ENCODE results near the gene PRAMEF2. TPM values are rescaled to one million over a fixed set of nuclear protein-coding genes. Genes with fewer than 3 reads are reported as not detected.
A peak's percentile ranks its signal among the peaks of the same experiment; 100 is the strongest.
"Not testable (repeated sequence)": the region's sequence is repeated elsewhere in the genome, so short reads cannot be mapped to it uniquely, and the experiment has no call there.

Gene PRAMEF2, protein sequence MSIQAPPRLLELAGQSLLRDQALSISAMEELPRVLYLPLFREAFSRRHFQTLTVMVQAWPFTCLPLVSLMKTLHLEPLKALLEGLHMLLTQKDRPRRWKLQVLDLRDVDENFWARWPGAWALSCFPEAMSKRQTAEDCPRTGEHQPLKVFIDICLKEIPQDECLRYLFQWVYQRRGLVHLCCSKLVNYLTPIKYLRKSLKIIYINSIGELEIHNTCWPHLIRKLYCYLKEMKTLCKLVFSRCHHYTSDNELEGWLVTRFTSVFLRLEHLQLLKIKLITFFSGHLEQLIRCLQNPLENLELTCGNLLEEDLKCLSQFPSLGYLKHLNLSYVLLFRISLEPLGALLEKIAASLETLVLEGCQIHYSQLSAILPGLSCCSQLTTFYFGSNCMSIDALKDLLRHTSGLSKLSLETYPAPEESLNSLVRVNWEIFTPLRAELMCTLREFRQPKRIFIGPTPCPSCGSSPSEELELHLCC
- total RNA-seq: not detected in 2 replicates

DNA sequence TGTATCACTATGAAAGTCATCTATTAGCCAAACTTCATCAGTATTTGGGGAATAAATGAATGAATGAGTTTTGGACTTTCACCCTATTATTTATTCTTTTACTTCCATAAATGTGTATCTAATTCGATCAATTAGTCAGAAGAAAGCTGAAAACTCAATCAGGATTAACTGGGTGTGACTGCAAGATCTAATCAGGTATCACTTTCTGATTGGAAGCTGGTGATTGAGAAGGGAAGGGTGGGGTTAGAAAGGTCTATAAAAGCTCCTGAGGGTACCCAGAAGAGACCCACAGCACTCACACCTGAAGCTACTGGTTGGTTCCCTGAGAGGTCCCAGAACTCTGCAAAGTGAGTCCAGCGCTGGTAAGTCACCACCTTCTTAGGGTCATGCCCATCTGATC, at the start of gene PRAMEF2:
PRAMEF2 (plus strand) TSS at position 301 of the 400 bp plus-strand sequence. CDS start 1,924 bp downstream, outside the sequence.
- not testable (repeated sequence) for DNase-seq (ENCODE audit: low read depth)

DNA sequence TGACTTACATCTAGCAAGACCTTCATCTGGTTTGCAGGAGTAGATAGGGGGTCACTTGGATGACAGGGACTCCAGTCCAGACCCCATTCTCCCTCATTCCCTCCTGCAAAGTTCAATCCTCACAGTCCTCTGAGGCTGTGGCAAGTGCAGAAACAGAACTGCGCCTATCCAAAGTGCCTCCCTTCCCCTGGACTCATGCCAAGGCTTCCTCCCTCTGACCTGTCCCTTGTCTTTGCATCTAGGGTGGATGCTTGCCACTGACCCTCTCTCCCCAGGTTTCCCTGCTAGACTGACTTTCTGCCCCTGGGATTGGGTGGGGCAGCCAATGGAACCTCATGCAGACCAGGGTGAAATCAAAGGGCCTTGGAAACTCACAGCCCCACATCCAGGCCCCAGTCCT, 47.0 kb upstream of the PRAMEF2 start:
- DNase-seq (ENCODE audit: low read depth): no peak

DNA sequence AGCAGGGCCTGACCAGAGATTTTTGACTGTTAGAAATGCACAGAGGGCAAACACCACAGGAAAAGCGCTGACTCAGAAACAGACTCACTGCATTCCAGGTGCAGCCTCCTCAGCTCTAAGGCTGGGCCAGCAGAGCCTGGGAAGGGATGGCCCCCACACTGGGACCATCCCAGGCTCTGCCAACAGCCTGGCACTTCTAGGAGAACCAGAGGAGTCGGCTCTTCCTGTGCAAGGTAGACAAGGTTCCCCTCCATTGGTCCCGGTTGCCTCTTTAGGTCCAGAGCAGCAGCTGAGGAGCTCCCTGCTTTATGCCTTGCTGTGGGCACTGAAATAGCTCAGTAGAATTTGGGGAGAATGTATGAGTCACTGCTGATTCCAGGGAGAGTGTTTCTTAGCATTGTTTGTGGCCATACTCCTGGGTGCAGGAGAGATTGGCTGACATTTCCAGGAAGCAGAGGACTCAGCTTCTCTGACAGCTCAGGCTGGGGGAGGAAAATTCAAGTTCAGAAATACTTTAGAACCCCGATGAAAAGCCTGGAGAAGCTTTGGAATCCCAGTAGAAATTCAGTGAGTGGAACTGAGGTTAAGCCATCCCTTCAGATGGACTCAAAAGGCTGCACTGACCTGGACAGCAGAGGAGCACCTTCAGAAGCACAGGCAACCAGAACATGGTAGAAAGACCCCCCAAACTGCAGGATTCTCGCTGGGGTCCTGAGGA, 46.0 kb upstream of the PRAMEF2 start:
- peak; percentile 19 for DNase-seq (ENCODE audit: low read depth)

DNA sequence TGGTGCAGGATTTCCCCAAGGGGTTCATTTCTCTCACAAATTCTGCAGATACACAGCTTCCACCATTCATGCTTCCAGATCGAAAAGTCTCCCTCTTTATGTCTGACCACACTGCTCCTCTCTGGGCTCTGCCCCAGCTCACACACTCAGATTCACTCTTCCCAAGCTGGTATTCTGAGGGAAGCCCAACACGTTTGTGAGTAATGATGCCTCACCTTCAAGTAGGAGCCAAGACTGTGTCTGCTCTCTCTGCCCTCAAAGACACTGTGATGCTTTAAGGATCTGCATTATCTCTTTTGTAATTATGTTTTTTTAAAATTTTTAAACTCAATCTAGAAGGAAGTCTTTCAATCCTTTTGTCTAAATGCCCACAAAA, 45.5 kb upstream of the PRAMEF2 start:
- no peak for DNase-seq (ENCODE audit: low read depth)

DNA sequence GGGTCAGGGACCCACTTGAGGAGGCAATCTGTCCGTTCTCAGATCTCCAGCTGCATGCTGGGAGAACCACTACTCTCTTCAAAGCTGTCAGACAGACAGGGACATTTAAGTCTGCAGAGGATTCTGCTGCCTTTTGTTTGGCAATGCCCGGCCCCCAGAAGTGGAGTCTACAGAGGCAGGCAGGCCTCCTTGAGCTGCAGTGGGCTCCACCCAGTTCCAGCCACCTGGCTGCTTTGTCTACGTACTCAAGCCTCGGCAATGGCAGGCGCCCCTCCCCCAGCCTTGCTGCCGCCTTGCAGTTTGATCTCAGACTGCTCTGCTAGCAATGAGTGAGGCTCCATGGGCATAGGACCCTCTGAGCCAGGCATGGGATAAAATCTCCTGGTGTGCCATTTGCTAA, 37.8 kb upstream of the PRAMEF2 start:
- not testable (repeated sequence) for DNase-seq (ENCODE audit: low read depth)

DNA sequence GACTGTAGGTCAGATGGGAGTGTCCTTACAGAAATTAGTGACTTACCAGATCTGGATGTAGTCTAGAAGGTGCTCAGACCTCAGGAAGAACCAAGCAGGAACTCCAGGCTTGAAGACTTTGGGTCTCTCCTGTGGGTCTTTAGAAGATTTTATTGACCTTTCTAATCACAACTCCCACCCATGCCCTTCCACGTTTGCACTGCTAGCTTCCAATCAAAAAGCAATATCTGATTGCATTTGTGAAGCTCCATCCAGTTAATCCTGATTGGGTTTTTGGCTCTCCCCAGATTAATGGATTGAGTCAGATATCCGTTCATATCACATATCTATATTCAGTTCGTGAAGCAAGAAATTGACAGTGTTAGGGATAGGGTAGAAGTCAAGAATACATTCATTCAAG, 25.6 kb upstream of the PRAMEF2 start, which contains the start of gene PRAMEF11:
PRAMEF11 (minus strand) TSS at position 101 of the 400 bp plus-strand sequence. CDS start 2,621 bp downstream, outside the sequence.
- DNase-seq (ENCODE audit: low read depth): not testable (repeated sequence)

DNA sequence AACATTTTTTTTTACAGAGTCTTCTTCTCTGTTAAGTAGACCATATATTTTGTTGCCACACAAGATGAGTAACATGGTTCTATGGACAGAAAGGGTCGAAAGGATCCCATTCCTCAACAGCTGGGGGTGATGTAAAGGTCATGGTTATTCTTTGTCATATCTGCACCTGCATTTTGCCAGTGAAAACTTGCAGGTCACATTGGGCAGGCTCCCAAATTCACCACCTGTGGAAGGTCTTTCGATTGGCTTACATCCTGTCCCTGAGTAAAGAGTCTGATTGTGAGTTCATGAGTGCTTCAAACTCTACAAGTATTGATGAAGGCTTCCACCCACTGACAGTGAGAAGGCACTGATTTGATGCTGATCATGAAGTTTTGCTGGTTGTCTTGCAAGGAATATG, 23.6 kb upstream of the PRAMEF2 start:
- not testable (repeated sequence) for DNase-seq (ENCODE audit: low read depth)

DNA sequence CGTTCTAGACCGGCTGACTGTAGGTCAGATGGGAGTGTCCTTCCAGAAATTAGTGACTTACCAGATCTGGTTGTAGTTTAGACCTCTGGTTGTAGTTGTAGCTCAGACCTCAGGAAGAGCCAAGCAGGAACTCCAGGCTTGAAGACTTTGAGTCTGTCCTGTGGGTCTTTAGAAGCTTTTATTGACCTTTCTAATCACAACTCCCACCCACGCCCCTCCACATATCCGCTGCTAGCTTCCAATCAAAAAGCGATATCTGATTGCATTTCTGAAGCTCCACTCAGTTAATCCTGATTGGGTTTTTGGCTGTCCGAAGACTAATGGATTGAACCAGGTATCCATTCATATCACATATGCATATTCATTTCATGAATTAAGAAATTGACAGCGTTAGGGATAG, 8.3 kb upstream of the PRAMEF2 start, which contains the start of gene HNRNPCL1:
HNRNPCL1 (minus strand) TSS at position 101 of the 400 bp plus-strand sequence. CDS start 431 bp downstream, outside the sequence.
- not testable (repeated sequence) for DNase-seq (ENCODE audit: low read depth)

DNA sequence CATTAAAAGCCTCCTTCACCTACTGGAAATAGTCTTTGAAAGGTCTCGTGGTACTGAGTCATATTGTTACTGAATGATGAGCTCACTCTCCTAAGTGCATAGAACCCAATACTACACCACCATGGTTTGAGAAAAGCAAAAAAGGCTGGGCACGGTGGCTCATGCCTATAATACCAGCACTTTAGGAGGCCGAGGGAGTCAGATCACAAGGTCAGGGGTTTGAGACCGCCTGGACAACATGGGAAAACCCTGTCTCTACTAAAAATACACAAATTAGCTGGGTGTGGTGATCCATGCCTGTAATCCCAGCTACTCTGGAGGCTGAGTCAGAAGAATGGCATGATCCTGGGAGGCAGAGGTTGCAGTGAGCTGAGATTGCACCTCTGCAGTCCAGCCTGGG, 5.1 kb upstream of the PRAMEF2 start:
- DNase-seq (ENCODE audit: low read depth): no peak

DNA sequence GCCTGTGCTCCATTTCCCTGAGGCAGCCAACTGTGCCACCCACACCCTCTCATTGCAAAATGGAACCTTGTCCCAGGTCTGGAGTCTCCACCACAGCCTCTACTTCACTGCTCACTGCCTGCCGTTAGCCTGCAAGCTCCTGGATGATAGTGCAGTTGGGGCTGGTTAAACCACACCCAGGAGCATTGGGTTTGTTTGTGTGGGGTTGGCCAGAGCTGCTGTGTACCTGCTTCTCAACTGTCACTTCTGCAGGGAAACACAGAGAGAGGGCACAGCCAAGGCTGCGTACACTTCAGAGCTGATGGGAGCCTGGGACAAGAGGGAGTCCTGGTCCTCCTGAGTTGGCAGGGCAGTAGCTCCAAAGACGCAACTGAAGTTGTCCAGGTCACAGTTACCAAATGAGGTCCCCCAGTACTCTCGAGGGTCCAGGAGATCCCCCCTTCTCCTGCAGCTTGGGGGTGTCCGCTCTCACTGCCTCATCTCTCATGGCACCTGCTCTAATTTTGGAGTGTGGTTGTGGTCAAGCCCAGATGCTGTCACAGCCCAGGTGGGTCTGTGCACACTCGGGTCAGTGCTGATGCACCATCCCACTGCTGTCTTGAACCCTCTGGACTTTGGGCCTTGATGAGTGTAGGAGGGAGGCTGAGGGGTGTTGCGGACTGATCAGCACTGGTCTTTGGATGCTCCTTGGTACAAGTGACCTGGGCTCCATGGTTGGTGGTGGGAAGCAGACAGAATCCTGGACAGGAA, 6.4 kb downstream of the PRAMEF2 start:
- not testable (repeated sequence) for DNase-seq (ENCODE audit: low read depth)

DNA sequence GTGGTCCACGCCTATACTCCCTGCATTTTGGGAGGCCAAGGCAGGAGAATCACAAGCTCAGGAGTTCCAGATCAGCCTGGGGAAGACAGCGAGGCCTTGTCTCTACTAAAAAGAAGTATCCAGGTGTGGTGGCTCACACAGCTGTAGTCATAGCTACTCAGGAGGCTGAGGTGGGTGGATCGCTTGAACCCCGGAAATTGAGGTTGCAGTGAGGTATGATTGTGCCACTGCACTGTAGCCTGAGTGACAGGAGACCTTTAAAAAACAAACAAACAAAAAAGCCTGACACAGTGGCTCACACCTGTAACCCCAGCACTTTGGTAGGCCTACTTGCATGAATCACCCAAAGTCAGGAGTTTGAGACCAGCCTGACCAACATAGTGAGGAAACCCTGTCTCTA, 21.6 kb downstream of the PRAMEF2 start:
- DNase-seq (ENCODE audit: low read depth): not testable (repeated sequence)

DNA sequence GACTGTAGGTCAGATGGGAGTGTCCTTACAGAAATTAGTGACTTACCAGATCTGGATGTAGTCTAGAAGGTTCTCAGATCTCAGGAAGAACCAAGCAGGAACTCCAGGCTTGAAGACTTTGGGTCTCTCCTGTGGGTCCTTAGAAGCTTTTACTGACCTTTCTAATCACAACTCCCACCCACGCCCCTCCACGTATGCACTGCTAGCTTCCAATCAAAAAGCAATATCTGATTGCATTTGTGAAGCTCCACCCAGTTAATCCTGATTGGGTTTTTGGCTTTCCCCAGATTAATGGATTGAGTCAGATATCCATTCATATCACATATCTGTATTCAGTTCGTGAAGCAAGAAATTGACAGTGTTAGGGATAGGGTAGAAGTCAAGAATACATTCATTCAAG, 29.2 kb downstream of the PRAMEF2 start, which contains the start of gene PRAMEF4:
PRAMEF4 (minus strand) TSS at position 101 of the 400 bp plus-strand sequence. CDS start 2,807 bp downstream, outside the sequence.
- not testable (repeated sequence) for DNase-seq (ENCODE audit: low read depth)

DNA sequence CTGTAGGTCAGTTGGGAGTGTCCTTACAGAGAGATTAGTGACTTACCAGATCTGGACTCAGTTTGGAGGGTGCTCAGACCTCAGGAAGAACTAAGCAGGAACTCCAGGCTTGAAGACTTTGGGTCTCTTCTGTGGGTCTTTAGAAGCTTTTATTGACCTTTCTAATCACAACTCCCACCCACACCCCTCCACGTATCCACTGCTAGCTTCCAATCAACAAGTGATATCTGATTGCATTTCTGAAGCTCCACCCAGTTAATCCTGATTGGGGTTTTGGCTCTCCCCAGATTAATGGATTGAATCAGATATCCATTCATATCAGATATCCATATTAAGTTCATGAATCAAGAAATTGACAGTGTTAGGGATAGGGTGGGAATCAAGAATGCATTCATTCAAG, 41.3 kb downstream of the PRAMEF2 start, which contains the start of gene PRAMEF10:
PRAMEF10 (minus strand) TSS at position 101 of the 400 bp plus-strand sequence. CDS start 2,423 bp downstream, outside the sequence.
- not testable (repeated sequence) for DNase-seq (ENCODE audit: low read depth)

DNA sequence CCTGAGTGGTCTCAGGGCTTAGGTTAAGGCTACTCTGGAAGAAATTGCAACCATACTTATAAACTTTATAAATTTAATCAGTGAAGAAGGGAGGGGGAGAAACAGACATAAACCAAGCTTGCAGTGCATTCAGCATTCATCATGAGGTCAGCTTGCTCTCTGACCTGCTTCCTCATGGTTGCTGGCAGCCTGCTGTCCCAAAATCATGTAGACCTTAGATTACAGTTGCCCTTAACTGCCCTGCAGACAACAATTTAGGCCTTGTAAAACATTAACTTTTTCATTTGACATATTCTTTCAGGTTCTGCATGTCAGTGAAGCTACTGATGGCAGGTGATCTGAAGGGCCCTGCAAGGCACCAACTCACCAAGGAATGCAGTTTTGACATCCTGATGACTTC, 42.3 kb downstream of the PRAMEF2 start:
- not testable (repeated sequence) for DNase-seq (ENCODE audit: low read depth)

DNA sequence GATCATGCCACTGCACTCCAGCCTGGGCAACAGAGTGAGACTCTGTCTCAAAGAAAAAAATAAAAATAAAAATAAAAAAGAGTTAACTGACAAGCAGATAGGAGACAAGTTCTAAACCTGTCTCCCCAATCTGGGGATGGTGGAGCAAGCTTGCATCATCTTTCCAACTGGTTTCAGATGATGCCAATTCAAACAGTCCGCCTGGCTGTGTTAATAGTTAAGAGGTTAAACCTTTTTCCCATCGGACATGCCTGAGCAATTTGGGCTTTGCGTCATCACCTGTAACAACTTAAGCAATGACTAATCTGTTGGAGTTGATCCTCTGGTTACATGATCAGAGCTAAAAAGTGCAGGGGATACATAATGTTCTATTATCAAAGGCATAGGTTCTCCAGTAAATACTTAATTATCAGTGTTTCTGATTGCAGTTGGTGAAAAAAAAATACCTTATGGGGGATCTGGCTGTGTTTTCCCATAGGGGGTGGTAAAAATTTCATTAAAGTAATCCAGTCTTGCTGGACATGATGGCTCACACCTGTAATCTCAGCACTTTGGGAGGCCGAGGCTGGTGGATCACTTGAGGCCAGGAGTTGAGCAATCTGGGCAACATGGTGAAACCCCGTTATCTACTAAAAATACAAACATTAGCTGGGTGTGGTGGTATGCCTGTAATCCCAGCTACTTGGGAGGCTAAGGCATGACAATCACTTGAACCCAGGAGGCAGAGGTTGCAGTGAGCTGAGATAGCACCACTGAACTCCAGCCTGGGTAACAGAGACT, 47.1 kb downstream of the PRAMEF2 start:
- DNase-seq (ENCODE audit: low read depth): not testable (repeated sequence)

Other genes starting within 250 kb of the PRAMEF2 start
- gene DHRS3, start 238.9 kb upstream of the PRAMEF2 start, total RNA-seq: 28.9 and 66.2 TPM in 2 replicates
- gene AADACL4, start 213.0 kb upstream of the PRAMEF2 start, total RNA-seq: not detected in 2 replicates
- gene AADACL3, start 141.0 kb upstream of the PRAMEF2 start, total RNA-seq: not detected in 2 replicates
- not detected in 2 replicates for gene CFAP107, start 110.9 kb upstream of the PRAMEF2 start, total RNA-seq
- gene PRAMEF12, start 83.3 kb upstream of the PRAMEF2 start, total RNA-seq: not detected in 2 replicates
- gene PRAMEF1, start 65.7 kb upstream of the PRAMEF2 start, total RNA-seq: 0.10 TPM in 1 of 2 replicates, not detected in the other
- gene PRAMEF11, start 25.7 kb upstream of the PRAMEF2 start, total RNA-seq: not detected in 2 replicates
- not detected in 2 replicates for gene HNRNPCL1, start 8.4 kb upstream of the PRAMEF2 start, total RNA-seq
- gene PRAMEF4, start 29.1 kb downstream of the PRAMEF2 start, total RNA-seq: not detected in 2 replicates
- gene PRAMEF10, start 41.2 kb downstream of the PRAMEF2 start, total RNA-seq: not detected in 2 replicates
- not detected in 2 replicates for gene PRAMEF7, start 59.5 kb downstream of the PRAMEF2 start, total RNA-seq
- gene PRAMEF6, start 90.5 kb downstream of the PRAMEF2 start, total RNA-seq: not detected in 2 replicates
- not detected in 2 replicates for gene PRAMEF27, start 199.5 kb downstream of the PRAMEF2 start, total RNA-seq
- gene HNRNPCL3, start 203.7 kb downstream of the PRAMEF2 start, total RNA-seq: not detected in 2 replicates
- gene PRAMEF25, start 213.7 kb downstream of the PRAMEF2 start, total RNA-seq: not detected in 2 replicates

All from renal cortical epithelial cell (primary cell).